Choroid plexus epithelial cell (primary cell): ENCODE measurements around the gene FIGNL1.

Experiments
- DNase-seq: peaks from one replicate; pipeline ENCODE4 v3.0.0-alpha.2; 2010; ENCODE audit warnings: low read depth
- H3K4me3 ChIP-seq: 2 replicates; pipeline ENCODE4 v1.5.1; 2011; ENCODE audit warnings: low read depth, mild to moderate bottlenecking, control low read depth, low read length, moderate library complexity
- TF ChIP-seq, protein P1 (sequence below): conservative IDR thresholded peaks from 2 replicates; pipeline ENCODE4 v1.5.1; 2011; ENCODE audit warnings: low read depth, mild to moderate bottlenecking, control low read depth, inconsistent platforms, low read length, moderate library complexity

Gene FIGNL1

DNA sequence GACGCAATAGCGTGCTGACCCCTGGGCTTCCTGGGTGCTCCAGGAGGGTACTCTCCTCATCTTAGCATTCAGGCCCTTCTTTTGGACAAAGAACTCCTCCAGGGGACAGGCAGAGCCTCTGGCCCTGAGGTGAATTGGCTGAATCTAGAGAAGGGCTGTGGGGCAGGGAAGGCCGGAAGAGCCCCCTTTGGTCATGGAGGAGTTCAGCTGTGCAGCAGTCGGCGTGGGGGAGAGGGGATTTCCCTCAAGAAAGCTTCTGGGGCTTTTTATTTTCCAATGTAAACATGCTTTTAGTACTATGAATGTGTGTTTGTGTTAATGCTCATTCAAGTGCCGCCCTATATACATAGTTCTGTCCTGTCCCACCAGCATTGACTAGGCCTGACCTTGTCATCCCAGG, 38.8 kb downstream of the FIGNL1 start:
- H3K4me3 ChIP-seq: no peak overlapping the region
- TF ChIP-seq, protein P1, sequence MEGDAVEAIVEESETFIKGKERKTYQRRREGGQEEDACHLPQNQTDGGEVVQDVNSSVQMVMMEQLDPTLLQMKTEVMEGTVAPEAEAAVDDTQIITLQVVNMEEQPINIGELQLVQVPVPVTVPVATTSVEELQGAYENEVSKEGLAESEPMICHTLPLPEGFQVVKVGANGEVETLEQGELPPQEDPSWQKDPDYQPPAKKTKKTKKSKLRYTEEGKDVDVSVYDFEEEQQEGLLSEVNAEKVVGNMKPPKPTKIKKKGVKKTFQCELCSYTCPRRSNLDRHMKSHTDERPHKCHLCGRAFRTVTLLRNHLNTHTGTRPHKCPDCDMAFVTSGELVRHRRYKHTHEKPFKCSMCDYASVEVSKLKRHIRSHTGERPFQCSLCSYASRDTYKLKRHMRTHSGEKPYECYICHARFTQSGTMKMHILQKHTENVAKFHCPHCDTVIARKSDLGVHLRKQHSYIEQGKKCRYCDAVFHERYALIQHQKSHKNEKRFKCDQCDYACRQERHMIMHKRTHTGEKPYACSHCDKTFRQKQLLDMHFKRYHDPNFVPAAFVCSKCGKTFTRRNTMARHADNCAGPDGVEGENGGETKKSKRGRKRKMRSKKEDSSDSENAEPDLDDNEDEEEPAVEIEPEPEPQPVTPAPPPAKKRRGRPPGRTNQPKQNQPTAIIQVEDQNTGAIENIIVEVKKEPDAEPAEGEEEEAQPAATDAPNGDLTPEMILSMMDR: no peak
- no peak for DNase-seq

DNA sequence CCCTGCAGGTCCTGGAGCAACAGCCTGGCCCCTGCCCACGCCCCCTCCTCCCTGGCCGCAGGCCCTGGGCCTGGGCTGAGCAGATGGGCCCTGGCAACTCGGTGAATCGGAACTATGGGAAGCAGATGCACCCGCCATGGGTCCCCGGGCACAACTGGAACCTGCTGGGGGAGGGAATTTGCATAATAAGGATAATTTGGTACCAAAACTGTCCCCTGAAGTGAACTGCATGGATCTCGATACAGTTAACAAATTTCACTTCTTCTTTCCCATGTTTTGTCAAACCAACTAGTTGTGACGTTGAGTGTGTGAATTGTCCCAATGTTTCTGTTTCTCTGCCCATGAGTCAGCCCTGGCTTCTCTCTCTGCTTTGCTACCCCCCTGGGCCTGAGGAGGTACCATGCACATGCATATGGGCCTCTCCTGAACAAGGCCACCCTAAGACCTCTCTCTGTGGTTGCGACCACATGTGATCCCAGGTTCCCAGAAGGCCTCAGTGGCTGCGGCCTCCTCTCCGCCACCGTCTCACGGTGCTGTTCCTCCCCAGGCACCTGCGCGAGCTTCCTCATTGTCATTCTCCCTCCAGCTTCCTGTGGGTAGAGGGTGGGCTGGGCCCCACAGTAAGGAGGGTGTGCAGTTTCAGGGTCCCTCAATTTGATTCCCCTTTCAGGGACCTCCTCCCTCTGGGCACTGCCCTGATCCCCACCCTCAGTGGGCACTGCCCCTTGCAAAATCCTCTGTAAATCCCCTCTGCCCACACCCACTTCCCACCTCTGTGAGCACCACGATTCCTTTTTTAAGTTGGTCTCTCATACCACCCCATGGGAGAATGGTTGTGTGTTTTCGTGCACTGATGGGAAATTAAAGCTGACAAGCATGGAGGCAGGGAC, 40.0 kb downstream of the FIGNL1 start:
- TF ChIP-seq, protein P1: no peak
- no peak overlapping the region for H3K4me3 ChIP-seq
- no peak for DNase-seq

DNA sequence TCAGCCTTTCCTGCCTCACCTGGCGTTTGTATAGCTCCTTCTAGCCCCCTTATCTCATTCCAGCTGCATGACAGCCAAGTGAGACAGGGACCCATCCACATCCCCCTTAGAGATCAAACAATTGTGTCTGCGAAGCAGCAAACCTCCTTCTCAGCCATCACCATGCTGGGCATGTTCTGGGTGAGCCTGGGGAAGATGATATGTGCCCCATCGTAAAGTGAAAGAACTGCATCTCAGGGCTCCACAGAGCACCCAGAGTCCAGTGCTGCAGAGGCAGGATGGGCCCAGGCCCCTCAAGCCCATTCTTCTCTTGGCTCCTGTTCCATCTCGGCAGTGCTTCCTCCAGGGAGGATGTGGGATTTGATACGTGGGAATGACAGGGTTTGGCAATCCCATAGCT, 43.2 kb downstream of the FIGNL1 start:
- TF ChIP-seq, protein P1: no peak
- no peak for DNase-seq
- no peak overlapping the region for H3K4me3 ChIP-seq

DNA sequence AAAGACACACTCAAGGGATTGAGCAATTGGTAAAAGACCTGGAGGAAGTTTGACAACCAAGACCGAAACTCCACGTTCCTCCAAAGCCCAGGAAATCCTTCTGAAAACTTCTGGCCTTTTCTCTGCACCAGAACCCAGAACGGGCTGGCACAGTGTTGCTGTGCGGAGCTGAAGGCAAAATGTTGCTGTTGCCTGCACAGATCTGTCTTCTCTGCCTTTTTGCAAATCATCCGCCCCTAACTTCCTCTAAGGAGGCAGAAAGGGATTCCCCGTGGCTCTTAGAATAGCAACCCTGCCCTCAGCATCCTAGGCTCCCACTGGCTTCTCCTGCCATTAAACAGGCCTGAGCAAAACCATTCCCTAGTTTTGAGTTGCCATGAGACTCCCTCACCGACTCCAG, 44.9 kb downstream of the FIGNL1 start:
- H3K4me3 ChIP-seq: no peak overlapping the region
- TF ChIP-seq, protein P1: no peak
- DNase-seq: no peak

DNA sequence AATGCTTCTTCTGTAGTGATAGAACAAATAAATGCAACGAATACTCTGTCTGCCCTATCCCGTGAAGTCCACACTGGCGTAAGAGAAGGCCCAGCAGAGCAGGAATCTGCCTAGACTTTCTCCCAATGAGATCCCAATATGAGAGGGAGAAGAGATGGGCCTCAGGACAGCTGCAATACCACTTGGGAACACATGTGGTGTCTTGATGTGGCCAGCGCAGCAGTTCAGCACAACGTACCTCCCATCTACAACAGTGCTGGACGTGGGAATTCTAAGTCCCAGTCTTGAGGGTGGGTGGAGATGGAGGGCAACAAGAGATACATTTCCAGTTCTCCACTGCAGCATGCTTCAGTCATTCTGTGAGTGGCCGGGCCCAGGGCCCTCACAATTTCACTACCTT, 45.8 kb downstream of the FIGNL1 start:
- peak; percentile 5 for DNase-seq
- H3K4me3 ChIP-seq: no peak overlapping the region
- TF ChIP-seq, protein P1: peak; percentile 30

DNA sequence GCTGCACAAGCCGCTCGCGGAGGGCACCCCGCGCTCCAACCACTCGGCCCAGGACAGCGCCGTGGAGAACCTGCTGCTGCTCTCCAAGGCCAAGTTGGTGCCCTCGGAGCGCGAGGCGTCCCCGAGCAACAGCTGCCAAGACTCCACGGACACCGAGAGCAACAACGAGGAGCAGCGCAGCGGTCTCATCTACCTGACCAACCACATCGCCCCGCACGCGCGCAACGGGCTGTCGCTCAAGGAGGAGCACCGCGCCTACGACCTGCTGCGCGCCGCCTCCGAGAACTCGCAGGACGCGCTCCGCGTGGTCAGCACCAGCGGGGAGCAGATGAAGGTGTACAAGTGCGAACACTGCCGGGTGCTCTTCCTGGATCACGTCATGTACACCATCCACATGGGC, 50.0 kb downstream of the FIGNL1 start:
- H3K4me3 ChIP-seq: no peak overlapping the region
- DNase-seq: no peak
- TF ChIP-seq, protein P1: no peak

DNA sequence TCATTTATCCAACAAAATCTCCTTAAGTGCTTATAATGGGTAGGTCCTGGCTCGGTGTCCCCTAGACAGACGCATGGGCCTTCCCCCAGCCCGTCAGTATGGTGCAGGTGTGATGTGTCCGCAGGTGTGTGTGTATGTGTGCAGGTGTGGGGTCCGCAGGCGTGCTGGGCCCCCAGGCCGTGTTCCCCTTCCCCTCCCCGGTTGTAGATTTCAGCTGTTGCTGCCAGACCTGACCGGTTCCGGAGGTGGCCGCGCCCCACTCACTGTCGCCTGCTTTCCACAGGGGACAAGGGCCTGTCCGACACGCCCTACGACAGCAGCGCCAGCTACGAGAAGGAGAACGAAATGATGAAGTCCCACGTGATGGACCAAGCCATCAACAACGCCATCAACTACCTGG, 50.5 kb downstream of the FIGNL1 start:
- TF ChIP-seq, protein P1: no peak
- no peak overlapping the region for H3K4me3 ChIP-seq
- DNase-seq: no peak
